ENCODE results near the gene MGAT5.

DNA sequence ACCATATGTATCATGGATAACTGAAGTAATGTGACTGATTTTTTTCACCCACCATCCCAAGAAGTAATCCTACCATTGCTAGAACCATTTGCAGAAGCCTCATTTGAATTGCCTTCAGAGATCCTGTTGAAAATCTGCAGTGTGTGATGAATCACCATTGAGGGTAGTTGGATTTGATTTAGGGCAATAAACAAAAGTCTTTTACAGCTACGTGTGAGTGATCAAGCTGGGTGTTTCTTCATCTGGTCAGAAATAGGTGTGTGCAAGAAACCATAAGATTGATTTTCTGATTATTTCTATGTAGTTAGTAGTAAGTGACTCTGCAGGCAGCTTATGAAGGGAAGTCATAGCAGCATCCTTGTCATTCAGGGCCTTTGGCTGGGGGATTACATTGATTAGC, 159.6 kb downstream of the MGAT5 start:
- TF ChIP-seq EP300 (IDR thresholded peaks at IDR 0.05): no peak
- TF ChIP-seq POLR2AphosphoS5 (IDR thresholded peaks at IDR 0.05): no peak
- TF ChIP-seq, protein P1, sequence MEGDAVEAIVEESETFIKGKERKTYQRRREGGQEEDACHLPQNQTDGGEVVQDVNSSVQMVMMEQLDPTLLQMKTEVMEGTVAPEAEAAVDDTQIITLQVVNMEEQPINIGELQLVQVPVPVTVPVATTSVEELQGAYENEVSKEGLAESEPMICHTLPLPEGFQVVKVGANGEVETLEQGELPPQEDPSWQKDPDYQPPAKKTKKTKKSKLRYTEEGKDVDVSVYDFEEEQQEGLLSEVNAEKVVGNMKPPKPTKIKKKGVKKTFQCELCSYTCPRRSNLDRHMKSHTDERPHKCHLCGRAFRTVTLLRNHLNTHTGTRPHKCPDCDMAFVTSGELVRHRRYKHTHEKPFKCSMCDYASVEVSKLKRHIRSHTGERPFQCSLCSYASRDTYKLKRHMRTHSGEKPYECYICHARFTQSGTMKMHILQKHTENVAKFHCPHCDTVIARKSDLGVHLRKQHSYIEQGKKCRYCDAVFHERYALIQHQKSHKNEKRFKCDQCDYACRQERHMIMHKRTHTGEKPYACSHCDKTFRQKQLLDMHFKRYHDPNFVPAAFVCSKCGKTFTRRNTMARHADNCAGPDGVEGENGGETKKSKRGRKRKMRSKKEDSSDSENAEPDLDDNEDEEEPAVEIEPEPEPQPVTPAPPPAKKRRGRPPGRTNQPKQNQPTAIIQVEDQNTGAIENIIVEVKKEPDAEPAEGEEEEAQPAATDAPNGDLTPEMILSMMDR (IDR thresholded peaks at IDR 0.05): no peak
